GM21528 (cell line): ENCODE results near the gene VAV1.
"Not testable (repeated sequence)": the region's sequence is repeated elsewhere in the genome, so short reads cannot be mapped to it uniquely, and the experiment has no call there.

Experiments
- ATAC-seq: cut with Tn5 transposase; IDR thresholded peaks from one replicate; pipeline ENCODE4 v1.9.1; 2021; ENCODE audit warnings: mild to moderate bottlenecking, moderate library complexity; ENCODE audit not compliant: unreplicated experiment, low FRiP score

Gene VAV1

GRCh38 chr19:6811378-6811777 is 38.9 kb downstream of the VAV1 start:
- ATAC-seq = no peak

GRCh38 chr19:6811906-6812305 is 39.4 kb downstream of the VAV1 start:
- no peak for ATAC-seq

DNA sequence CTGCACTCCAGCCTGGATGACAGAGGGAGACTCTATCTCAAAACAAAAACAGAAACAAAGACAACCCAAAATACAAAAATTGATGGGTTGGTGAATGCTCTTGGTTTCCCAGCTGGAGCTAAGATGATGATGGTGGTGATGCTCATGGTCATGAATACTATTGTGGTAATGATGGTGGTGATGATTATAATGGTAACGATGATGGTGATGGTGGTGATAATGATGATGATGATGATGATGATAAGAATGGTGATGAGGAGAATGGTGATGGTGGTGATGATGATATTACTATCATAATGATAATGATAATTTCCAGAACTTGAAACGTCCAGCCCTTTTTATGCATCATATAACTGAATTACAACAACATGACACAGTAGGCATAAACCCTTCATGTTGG is 40.1 kb downstream of the VAV1 start:
- no peak for ATAC-seq

DNA sequence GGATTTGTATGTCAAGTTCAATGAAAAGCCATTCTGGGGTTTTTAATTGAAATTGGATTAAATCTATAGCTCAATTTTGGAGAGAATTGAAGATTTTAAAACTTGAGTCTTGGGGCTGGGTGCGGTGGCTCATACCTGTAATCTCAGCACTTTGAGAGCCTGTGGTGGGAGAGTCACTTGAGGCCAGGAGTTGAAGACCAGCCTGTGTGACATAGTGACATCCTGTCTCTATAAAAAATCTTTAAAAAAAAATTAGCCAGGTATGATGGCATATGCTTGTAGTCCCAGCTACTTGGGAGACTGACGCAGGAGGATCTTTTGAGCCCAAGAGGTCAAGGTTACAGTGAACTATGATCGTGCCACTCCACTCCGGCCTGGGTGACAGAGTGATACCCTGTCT is 41.2 kb downstream of the VAV1 start:
- ATAC-seq = no peak

DNA sequence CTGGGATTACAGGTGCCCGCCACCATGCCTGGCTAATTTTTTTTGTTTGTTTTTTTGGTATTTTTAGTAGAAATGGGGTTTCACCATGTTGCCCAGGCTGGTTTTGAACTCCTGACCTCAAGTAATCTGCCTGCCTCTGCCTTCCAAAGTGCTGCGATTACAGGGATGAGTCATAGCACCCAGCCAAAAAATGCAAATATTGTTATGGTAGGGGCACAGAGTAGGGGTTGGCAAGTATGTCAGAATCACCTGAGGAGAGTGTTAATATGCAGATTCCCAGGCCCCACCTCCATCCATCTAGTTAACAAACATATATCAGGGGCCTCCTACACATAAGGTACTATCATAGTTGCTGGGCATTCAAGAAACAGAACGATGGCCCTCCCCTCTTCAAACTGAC is 44.7 kb downstream of the VAV1 start:
- no peak for ATAC-seq

- ATAC-seq = no peak
These were observed 45.7 kb downstream of the VAV1 start for GRCh38 chr19:6818246-6818645.

- no peak for ATAC-seq
These were observed 46.8 kb downstream of the VAV1 start for GRCh38 chr19:6819323-6819722.

DNA sequence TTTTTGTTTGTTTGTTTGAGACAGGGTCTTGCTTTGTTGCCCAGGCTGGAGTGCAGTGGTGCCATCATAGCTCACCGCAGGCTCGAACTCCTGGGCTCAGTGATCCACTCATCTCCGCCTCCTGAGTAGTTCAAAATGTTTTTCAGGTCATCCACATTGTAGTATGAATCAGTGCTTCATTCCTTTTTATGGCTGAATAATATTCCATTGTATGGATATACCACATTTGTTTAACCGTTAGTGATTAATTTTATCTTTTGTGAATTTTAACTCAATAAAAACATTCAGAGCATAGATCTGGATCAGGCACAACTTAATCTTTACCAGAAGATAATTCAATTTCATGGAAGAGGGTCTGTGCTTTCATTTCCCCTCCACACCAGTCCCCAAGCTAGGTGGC is 47.7 kb downstream of the VAV1 start:
- no peak for ATAC-seq

- ATAC-seq = no peak
These were observed 49.3 kb downstream of the VAV1 start for GRCh38 chr19:6821639-6822310.

GRCh38 chr19:6822311-6822670 is 49.8 kb downstream of the VAV1 start:
- ATAC-seq = no peak

GRCh38 chr19:6825076-6825774 is 52.7 kb downstream of the VAV1 start:
- ATAC-seq = no peak

GRCh38 chr19:6826281-6826920 is 53.9 kb downstream of the VAV1 start:
- no peak for ATAC-seq

DNA sequence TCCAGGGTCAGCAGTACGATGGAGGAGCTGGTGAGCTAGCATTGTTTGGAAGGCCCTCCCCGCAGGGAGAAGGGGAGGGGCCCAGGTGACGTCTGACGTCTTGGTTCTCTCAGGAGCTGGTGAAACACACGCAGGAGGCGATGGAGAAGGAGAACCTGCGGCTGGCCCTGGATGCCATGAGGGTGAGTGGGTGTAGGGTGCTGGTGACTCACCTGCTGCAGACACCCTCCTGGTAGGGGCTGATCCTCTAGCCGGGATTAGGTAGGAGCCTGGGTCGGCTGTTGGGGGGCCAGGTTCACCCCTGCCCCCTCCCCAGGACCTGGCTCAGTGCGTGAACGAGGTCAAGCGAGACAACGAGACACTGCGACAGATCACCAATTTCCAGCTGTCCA is 55.8 kb downstream of the VAV1 start:
- no peak for ATAC-seq

DNA sequence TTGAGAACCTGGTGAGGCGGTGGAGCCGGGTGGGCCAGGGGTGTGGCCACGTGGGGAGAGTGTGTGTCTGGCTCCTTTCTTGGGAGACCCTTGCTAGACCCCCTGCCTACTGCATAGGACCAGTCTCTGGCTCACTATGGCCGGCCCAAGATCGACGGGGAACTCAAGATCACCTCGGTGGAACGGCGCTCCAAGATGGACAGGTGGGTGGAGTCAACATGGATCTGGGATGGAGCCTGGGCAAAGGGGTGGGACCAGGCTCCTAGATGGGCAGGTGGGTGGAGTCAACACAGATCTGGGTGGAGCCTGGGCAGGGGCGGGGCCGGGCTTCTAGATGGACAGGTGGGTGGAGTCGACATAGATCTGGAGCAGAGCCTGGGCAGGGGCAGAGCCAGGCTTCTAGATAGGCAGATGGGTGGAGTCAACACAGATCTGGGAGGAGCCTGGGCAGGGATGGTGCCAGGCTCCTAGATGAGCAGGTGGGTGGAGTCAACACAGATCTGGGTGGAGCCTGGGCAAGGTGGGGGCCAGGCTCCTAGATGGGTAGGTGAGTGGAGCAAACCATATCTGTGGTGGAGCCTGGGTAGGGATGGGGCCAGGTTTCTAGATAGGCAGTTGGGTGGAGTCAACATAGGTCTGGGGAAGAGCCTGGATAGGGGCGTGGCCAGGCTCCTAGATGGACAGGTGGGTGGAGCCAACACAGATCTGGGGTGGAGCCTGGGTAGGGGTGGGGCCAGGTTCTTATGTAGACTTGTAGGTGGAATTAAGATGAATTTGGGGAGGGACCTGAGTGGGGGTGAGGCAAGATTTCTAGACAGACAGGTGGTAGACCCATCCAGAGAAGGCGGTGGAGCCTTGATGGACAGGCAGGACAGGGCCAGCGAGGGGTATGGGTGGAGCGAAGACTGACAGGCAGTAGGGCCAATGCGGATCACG is 56.5 kb downstream of the VAV1 start:
- no peak for ATAC-seq

GRCh38 chr19:6829829-6830228 is 57.3 kb downstream of the VAV1 start:
- not testable (repeated sequence) for ATAC-seq

- not testable (repeated sequence) for ATAC-seq
These were observed 58.6 kb downstream of the VAV1 start for GRCh38 chr19:6831084-6831483.

DNA sequence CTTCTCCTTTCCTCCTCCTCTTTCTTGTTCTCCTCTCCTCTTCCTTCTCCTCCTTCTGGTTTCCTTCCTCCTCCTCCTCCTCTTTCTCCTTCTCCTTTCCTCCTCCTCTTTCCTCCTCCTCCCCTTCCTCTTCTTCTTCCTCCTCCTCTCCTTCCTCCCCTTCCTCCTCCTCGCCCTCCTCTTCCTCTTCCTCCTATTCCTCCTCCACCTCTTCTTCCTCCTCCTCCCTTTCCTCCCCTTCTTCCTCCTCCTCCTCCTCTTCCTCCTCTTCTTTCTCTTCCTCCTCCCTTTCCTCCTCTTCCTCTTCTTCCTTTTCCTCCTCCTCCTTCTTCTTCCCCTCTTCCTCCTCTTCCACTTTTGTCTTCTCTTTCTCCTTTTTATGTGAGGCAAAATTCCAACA is 59.9 kb downstream of the VAV1 start:
- no peak for ATAC-seq

DNA sequence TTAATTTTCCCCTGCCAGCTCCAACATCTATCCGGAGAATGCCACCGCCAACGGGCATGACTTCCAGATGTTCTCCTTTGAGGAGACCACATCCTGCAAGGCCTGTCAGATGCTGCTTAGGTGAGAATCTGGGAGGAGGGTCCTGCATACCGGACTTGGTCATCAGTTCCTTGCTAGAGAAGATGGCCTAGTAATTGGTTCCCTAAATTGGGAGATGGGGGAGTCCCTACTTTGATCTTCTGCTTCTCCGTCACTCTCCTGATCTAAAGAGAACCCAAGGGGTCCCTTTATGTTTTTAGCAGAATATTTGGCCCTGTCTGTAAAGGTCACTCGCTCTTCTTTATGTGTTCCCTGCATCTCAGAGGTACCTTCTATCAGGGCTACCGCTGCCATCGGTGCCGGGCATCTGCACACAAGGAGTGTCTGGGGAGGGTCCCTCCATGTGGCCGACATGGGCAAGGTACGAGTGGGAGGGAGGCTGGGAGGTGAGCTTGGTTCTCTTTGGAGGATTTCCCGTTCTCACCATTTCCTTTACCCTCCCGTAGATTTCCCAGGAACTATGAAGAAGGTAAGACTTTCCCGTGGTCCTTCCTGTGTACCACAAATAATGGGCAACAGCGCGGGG is 60.8 kb downstream of the VAV1 start:
- ATAC-seq = no peak

- ATAC-seq = no peak
These were observed 61.9 kb downstream of the VAV1 start for GRCh38 chr19:6834433-6834832.

DNA sequence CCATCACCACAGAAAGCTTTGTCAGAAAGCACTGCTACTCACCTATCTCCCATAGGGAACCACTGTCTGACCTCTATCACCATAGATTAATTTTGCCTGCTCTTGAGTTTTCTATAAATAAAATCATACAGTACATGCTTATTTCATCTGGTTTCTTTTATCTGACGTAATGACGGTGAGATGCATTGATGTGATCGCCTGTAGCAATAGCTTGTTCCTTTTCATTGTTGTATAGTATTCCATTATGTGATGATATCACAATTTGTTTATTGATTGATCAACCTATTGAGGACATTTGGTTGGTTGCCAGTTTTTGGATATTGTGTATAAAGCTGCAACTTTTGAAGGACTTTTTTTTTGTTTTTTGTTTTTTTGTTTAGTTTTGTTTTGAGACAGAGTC is 63.0 kb downstream of the VAV1 start:
- no peak for ATAC-seq
